DND-41 (cell line): Measurements from ENCODE around the gene FLNC.

Experiments used
- ATAC-seq: fragments of 200-7000 bp; cut with Tn5 transposase; 3 replicates; pipeline ENCODE4 v1.9.1; 2021; ENCODE audit warnings: low read depth; ENCODE audit not compliant: insufficient read depth
- DNase-seq: peaks from one replicate; pipeline ENCODE4 v3.0.0-alpha.2; 2020
- H2AFZ ChIP-seq: 2 replicates; pipeline ENCODE4 v1.6.0; 2012; ENCODE audit warnings: low read depth, low read length
- H3K27ac ChIP-seq: 2 replicates; pipeline ENCODE4 v1.5.1; 2012; ENCODE audit warnings: low read length, inconsistent platforms
- H3K27me3 ChIP-seq: fragments of 200-600 bp; sonication (generic); 2 replicates; pipeline ENCODE4 v1.6.0; 2012; ENCODE audit warnings: low read length, mild to moderate bottlenecking, inconsistent platforms; ENCODE audit not compliant: insufficient read depth, poor library complexity
- H3K36me3 ChIP-seq: 2 replicates; pipeline ENCODE4 v1.5.1; 2012; ENCODE audit warnings: low read length, inconsistent platforms; ENCODE audit not compliant: insufficient read depth
- H3K4me1 ChIP-seq: 2 replicates; pipeline ENCODE4 v1.5.1; 2012; ENCODE audit warnings: mild to moderate bottlenecking, low read length; ENCODE audit not compliant: insufficient read depth
- H3K4me2 ChIP-seq: 2 replicates; pipeline ENCODE4 v1.6.0; 2012; ENCODE audit warnings: mild to moderate bottlenecking, moderate library complexity, low read length, inconsistent platforms; ENCODE audit not compliant: insufficient read depth
- H3K4me3 ChIP-seq, 2 experiments: fragments of 200-600 bp in 1 of 2; shearing (Covaris generic) in 1 of 2; 2 replicates each; pipeline ENCODE4 v1.5.1; 2012 to 2016; ENCODE audit warnings: inconsistent platforms in 2 of 2, low read length in 2 of 2, mild to moderate bottlenecking in 2 of 2, low read depth in 1 of 2, moderate library complexity in 1 of 2
- H3K79me2 ChIP-seq: 2 replicates; pipeline ENCODE4 v1.6.0; 2012; ENCODE audit warnings: low read length, inconsistent platforms; ENCODE audit not compliant: insufficient read depth
- H3K9ac ChIP-seq: 2 replicates; pipeline ENCODE4 v1.6.0; 2012; ENCODE audit warnings: low read depth, mild to moderate bottlenecking, inconsistent platforms, low read length, moderate library complexity
- H3K9me3 ChIP-seq: 2 replicates; pipeline ENCODE4 v1.5.1; 2012; ENCODE audit warnings: low read length, moderate library complexity, mild to moderate bottlenecking, inconsistent platforms; ENCODE audit not compliant: insufficient read depth, severe bottlenecking
- H4K20me1 ChIP-seq: 2 replicates; pipeline ENCODE4 v1.6.0; 2012; ENCODE audit warnings: low read length; ENCODE audit not compliant: insufficient read depth
- EZH2 ChIP-seq: IDR thresholded peaks from 3 replicates; pipeline ENCODE4 v1.6.1; 2012; ENCODE audit warnings: borderline replicate concordance, low read depth, mild to moderate bottlenecking, moderate library complexity, low read length, inconsistent platforms; ENCODE audit not compliant: severe bottlenecking
- TF ChIP-seq, protein P1 (sequence below): IDR thresholded peaks from 2 replicates; pipeline ENCODE4 v1.5.1; 2012; ENCODE audit warnings: borderline replicate concordance, low read length, moderate library complexity, mild to moderate bottlenecking; ENCODE audit not compliant: poor library complexity, severe bottlenecking; ENCODE audit errors: extremely low read depth

FLNC gene

DNA sequence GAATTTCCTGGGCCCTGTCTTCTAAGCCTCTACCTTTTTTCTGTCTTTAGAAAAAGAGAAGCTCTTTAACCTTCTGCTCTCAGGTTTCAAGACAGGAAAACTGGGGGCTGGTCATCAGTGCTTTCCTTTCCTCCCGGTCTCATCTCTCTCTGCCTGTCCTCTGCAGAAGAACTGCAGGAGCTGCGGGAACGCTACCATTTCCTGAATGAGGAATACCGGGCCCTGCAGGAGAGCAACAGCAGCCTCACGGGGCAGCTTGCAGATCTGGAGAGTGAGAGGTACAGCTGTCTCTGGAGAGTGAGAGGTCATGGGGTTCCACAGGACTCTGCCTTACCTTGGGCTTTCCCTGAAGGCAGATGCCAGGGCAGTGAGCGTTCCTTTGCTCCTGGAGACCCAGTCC is 25.7 kb upstream of the FLNC start:
- no peaks in the 10 kb centered on the region for H3K79me2 ChIP-seq
- H3K36me3 ChIP-seq = peaks cover 46% of the 10 kb centered on the region
- H3K4me1 ChIP-seq = no peaks in the 10 kb centered on the region
- ATAC-seq (no peak), DNase-seq (no peak)
- TF ChIP-seq, protein P1, sequence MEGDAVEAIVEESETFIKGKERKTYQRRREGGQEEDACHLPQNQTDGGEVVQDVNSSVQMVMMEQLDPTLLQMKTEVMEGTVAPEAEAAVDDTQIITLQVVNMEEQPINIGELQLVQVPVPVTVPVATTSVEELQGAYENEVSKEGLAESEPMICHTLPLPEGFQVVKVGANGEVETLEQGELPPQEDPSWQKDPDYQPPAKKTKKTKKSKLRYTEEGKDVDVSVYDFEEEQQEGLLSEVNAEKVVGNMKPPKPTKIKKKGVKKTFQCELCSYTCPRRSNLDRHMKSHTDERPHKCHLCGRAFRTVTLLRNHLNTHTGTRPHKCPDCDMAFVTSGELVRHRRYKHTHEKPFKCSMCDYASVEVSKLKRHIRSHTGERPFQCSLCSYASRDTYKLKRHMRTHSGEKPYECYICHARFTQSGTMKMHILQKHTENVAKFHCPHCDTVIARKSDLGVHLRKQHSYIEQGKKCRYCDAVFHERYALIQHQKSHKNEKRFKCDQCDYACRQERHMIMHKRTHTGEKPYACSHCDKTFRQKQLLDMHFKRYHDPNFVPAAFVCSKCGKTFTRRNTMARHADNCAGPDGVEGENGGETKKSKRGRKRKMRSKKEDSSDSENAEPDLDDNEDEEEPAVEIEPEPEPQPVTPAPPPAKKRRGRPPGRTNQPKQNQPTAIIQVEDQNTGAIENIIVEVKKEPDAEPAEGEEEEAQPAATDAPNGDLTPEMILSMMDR = no peak
- no peak for TF ChIP-seq EZH2
- H3K27me3 ChIP-seq = no peaks in the 10 kb centered on the region
- H3K9me3 ChIP-seq = no peaks in the 10 kb centered on the region
- no peaks in the 10 kb centered on the region for H4K20me1 ChIP-seq
- no peak overlapping the region for H2AFZ ChIP-seq
- H3K9ac ChIP-seq = no peak overlapping the region
- H3K4me3 ChIP-seq = no peak overlapping the region
- no peak overlapping the region for H3K4me2 ChIP-seq
- H3K27ac ChIP-seq = no peak overlapping the region

DNA sequence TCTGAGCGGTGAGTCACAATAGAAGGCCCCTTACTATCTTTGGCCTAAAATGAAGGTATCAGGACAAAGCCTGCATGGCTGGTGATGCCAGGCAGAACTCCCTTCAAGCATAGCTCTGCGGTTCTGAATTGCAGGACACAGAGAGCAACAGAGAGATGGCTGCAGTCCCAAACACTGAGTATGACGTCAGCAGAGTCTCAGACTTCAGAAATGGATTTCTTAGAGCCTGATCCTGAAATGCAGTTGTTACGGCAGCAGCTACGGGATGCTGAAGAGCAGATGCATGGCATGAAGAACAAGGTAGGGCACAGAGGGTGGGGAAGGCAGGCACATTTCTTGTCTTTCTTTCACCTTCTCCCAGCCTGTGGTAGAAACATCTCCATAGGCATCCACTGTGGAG is 25.0 kb upstream of the FLNC start:
- no peak overlapping the region for H3K4me3 ChIP-seq
- H3K9me3 ChIP-seq = no peaks in the 10 kb centered on the region
- ATAC-seq (no peak), DNase-seq (no peak)
- TF ChIP-seq, protein P1 = no peak
- H3K36me3 ChIP-seq = peaks cover 46% of the 10 kb centered on the region
- H3K79me2 ChIP-seq = no peaks in the 10 kb centered on the region
- no peaks in the 10 kb centered on the region for H3K4me1 ChIP-seq
- H3K27me3 ChIP-seq = no peaks in the 10 kb centered on the region
- H3K9ac ChIP-seq = no peak overlapping the region
- H3K4me2 ChIP-seq = no peak overlapping the region
- no peak overlapping the region for H3K27ac ChIP-seq
- H2AFZ ChIP-seq = no peak overlapping the region
- no peaks in the 10 kb centered on the region for H4K20me1 ChIP-seq

DNA sequence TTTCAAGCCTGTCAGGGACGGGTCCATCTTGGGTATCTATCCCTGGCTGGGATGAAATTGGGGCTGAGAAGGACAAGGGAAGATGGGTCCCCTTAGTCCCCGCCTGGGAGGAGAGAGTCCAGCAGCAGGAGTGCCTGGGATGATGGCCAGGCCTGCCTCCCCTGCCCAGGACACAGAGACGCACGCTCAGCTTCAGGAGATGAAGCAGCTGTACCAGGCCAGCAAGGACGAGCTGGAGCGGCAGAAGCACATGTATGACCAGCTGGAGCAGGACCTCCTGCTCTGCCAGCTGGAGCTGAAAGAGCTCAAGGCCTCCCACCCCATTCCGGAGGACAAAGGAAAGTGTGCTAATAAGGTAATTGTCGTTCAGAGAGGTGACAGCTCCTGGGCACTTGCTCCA is 23.0 kb upstream of the FLNC start:
- H3K9me3 ChIP-seq = no peaks in the 10 kb centered on the region
- no peak overlapping the region for H3K4me2 ChIP-seq
- TF ChIP-seq, protein P1 = no peak
- TF ChIP-seq EZH2 = no peak
- H3K36me3 ChIP-seq = peaks cover 41% of the 10 kb centered on the region
- no peak overlapping the region for H2AFZ ChIP-seq
- H3K79me2 ChIP-seq = no peaks in the 10 kb centered on the region
- no peak overlapping the region for H3K4me3 ChIP-seq
- no peak for DNase-seq
- no peaks in the 10 kb centered on the region for H3K27me3 ChIP-seq
- no peak for ATAC-seq
- H4K20me1 ChIP-seq = no peaks in the 10 kb centered on the region
- H3K27ac ChIP-seq = no peak overlapping the region
- H3K4me1 ChIP-seq = no peaks in the 10 kb centered on the region
- no peak overlapping the region for H3K9ac ChIP-seq

DNA sequence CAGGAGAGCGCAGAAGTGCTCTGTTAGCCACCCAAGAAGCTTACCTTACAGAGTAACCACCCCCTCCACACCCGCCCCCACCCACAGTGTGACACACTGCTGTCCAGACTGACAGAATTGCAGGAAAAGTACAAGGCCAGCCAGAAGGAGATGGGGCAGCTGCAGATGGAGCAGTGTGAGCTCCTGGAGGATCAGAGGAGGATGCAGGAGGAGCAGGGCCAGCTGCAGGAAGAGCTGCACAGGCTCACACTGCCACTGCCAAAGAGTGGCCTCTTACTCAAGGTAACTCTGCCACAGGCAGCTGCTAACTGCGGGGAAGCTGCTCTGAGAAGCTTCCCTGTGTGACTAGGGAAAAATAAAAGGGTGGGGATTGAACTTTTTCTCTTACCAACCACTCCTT is 20.8 kb upstream of the FLNC start:
- Histone ChIP-seq H3K4me3 (no peak overlapping the region), H3K27me3 (no peaks in the 10 kb centered on the region), H3K9ac (no peak overlapping the region), H3K9me3 (no peaks in the 10 kb centered on the region), H3K4me2 (no peak overlapping the region), H3K79me2 (no peaks in the 10 kb centered on the region), H3K36me3 (peaks cover 36% of the 10 kb centered on the region), H2AFZ (no peak overlapping the region), H3K4me1 (no peaks in the 10 kb centered on the region), H4K20me1 (no peaks in the 10 kb centered on the region; the same call in 1 of the 2 replicates), H3K27ac (no peak overlapping the region)
- ATAC-seq = no peak
- TF ChIP-seq EZH2 = no peak
- TF ChIP-seq, protein P1 = no peak
- DNase-seq = no peak
